Neural progenitor cell (in vitro differentiated cells): Measurements from ENCODE around the gene CLN5.

Experiments
- EZH2phosphoT487 ChIP-seq: fragments of 200-600 bp; sonication (generic); IDR thresholded peaks from 2 replicates; pipeline ENCODE4 v1.6.1; 2017; ENCODE audit warnings: antibody characterized with exemption
- TF ChIP-seq, protein P1 (sequence below): fragments of 200-600 bp; sonication (generic); IDR thresholded peaks from 2 replicates; pipeline ENCODE4 v1.5.1; 2017; ENCODE audit warnings: antibody characterized with exemption, mild to moderate bottlenecking

DNA sequence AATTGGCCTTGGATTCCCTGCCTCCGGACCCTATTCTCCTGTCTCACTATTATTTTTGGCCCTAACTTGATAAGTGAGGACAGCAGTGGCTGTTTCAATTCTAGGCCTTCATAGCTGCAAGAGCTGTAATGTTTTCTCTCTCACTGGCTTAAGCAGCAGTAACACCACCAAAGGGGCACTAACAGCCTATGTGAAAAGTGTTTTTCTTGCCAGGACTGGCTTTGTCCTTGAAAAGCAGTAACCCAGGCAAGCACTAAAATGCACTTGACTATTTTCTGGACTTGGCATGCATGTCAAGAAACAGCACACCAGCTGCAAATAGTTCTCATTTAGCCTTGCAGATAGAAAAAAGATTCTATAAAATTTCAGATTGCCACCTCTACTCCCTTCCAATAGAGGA, 44.4 kb downstream of the CLN5 start:
- TF ChIP-seq EZH2phosphoT487, result no peak
- TF ChIP-seq, protein P1, sequence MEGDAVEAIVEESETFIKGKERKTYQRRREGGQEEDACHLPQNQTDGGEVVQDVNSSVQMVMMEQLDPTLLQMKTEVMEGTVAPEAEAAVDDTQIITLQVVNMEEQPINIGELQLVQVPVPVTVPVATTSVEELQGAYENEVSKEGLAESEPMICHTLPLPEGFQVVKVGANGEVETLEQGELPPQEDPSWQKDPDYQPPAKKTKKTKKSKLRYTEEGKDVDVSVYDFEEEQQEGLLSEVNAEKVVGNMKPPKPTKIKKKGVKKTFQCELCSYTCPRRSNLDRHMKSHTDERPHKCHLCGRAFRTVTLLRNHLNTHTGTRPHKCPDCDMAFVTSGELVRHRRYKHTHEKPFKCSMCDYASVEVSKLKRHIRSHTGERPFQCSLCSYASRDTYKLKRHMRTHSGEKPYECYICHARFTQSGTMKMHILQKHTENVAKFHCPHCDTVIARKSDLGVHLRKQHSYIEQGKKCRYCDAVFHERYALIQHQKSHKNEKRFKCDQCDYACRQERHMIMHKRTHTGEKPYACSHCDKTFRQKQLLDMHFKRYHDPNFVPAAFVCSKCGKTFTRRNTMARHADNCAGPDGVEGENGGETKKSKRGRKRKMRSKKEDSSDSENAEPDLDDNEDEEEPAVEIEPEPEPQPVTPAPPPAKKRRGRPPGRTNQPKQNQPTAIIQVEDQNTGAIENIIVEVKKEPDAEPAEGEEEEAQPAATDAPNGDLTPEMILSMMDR, result no peak
